ENCODE measurements around the gene SNX14. TPM values are rescaled to one million over a fixed set of nuclear protein-coding genes. Genes with fewer than 3 reads are reported as not detected.

SNX14 gene
- polyA plus RNA-seq, 1 of the 3 experiments (the other 2 are of a cell fraction), result 40.4 TPM

- WGBS (ENCODE audit: low lambda C conversion rate), result 25% methylated on average over 2 of the region's 2 CpGs
- Histone ChIP-seq H3K4me3 (ENCODE audit: low read depth in 2 of 2, low read length in 1 of 2) (no peak overlapping the region), H3K36me3 (replicated peaks in 1 of 2; ENCODE audit: control insufficient read depth in 1 of 2, insufficient read depth in 2 of 2, low read length in 1 of 2) (peaks cover 62 to 78% of the 10 kb centered on the region in 2 experiments), H3K9me3 (no peaks in the 10 kb centered on the region), H4K20me1 (ENCODE audit: insufficient read depth) (no peaks in the 10 kb centered on the region), H3K4me2 (no peak overlapping the region; the same call in none of the 2 replicates), H3K27me3 (ENCODE audit: insufficient read depth) (no peaks in the 10 kb centered on the region), H2AFZ (ENCODE audit: low read depth) (no peak overlapping the region), H3K27ac (ENCODE audit: low read depth in 2 of 2, low read length in 1 of 2) (peak overlapping the region; percentile 3 to 57; a peak in 3 of 4 replicates), H3K79me2 (ENCODE audit: insufficient read depth) (peaks cover 89% of the 10 kb centered on the region), H3K4me1 (ENCODE audit: control insufficient read depth in 1 of 2, insufficient read depth in 2 of 2, low read depth in 1 of 2, low read length in 1 of 2) (peaks cover 5 to 64% of the 10 kb centered on the region in 2 experiments), H3K9ac (no peak overlapping the region; the same call in 1 of the 2 replicates), H3F3A (replicated peaks; ENCODE audit: insufficient read depth) (peaks cover 52% of the 10 kb centered on the region), H3K9me2 (no peaks in the 10 kb centered on the region)
- ChIA-PET POLR2A (no interaction called here), CTCF (interaction anchor here (0.6 to 3.5 kb wide), 6 partner anchors 9 to 115 kb away, joined by 3 to 28 read pairs (median 5); partner anchors contain the start of gene NT5E)
- DNase-seq, result no peak
- TF ChIP-seq NRF1 (IDR thresholded peaks at IDR 0.05; ENCODE audit: low read depth, low read length) (no peak), MAX (IDR thresholded peaks at IDR 0.05; ENCODE audit: low read depth) (no peak), JUND (IDR thresholded peaks at IDR 0.05) (no peak; the same call in 1 of the 2 replicates), SIN3A (IDR thresholded peaks at IDR 0.05; ENCODE audit: borderline replicate concordance, low read depth, low read length) (no peak), SMC3 (IDR thresholded peaks at IDR 0.05; ENCODE audit: low read depth, low read length) (no peak), EZH2phosphoT487 (IDR thresholded peaks at IDR 0.05; ENCODE audit: borderline replicate concordance, low read depth) (no peak), IRF3 (IDR thresholded peaks at IDR 0.05; ENCODE audit: low read depth, low read length) (no peak), NFIC (IDR thresholded peaks at IDR 0.05; ENCODE audit: borderline replicate concordance) (peak; percentile 39; the same call in 1 of the 2 replicates), TAF1 (IDR thresholded peaks at IDR 0.05; ENCODE audit: borderline replicate concordance, low read depth, low read length) (no peak), YY1 (IDR thresholded peaks at IDR 0.05; ENCODE audit: low read depth) (no peak), FOXM1 (IDR thresholded peaks at IDR 0.05; ENCODE audit: low read depth) (no peak), FOSL2 (IDR thresholded peaks at IDR 0.05; ENCODE audit: borderline replicate concordance, low read depth) (peak; percentile 5; the same call in 1 of the 2 replicates), REST (IDR thresholded peaks at IDR 0.05; ENCODE audit: low read depth, low read length) (no peak), RFX5 (IDR thresholded peaks at IDR 0.05; ENCODE audit: low read length) (no peak), ELF1 (IDR thresholded peaks at IDR 0.05) (no peak)
- TF ChIP-seq, protein P1, sequence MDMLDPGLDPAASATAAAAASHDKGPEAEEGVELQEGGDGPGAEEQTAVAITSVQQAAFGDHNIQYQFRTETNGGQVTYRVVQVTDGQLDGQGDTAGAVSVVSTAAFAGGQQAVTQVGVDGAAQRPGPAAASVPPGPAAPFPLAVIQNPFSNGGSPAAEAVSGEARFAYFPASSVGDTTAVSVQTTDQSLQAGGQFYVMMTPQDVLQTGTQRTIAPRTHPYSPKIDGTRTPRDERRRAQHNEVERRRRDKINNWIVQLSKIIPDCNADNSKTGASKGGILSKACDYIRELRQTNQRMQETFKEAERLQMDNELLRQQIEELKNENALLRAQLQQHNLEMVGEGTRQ (IDR thresholded peaks at IDR 0.05; ENCODE audit: borderline replicate concordance, low read depth, low read length), result no peak
These were observed 124.2 kb downstream of the SNX14 start for GRCh38 chr6:85469276-85470022.

All from SK-N-SH (cell line).